GM04504 (cell line): ENCODE measurements around the gene RALGAPB.

Experiments
- DNase-seq: peaks from one replicate; pipeline ENCODE4 v3.0.0-alpha.2; 2012; ENCODE audit warnings: low read depth

The RALGAPB gene

GRCh38 chr20:38612751-38613515 lies 140.3 kb downstream of the RALGAPB start:
- no peak for DNase-seq

GRCh38 chr20:38615283-38615682 lies 142.6 kb downstream of the RALGAPB start:
- DNase-seq = no peak

- DNase-seq = no peak
These were observed 143.8 kb downstream of the RALGAPB start for GRCh38 chr20:38616457-38616856.

GRCh38 chr20:38617011-38617829 lies 144.6 kb downstream of the RALGAPB start:
- DNase-seq = peak; percentile 6

- DNase-seq = no peak
These were observed 145.2 kb downstream of the RALGAPB start for GRCh38 chr20:38617830-38618196.

- DNase-seq = no peak
These were observed 147.8 kb downstream of the RALGAPB start for GRCh38 chr20:38620441-38620840.

GRCh38 chr20:38623061-38623460 lies 150.4 kb downstream of the RALGAPB start:
- DNase-seq = no peak

GRCh38 chr20:38624084-38624483 lies 151.4 kb downstream of the RALGAPB start:
- no peak for DNase-seq

GRCh38 chr20:38625896-38626295 lies 153.3 kb downstream of the RALGAPB start:
- DNase-seq = no peak

GRCh38 chr20:38626921-38627659 lies 154.4 kb downstream of the RALGAPB start:
- no peak for DNase-seq
